Measurements from ENCODE around the gene HIVEP1.

The HIVEP1 gene

DNA sequence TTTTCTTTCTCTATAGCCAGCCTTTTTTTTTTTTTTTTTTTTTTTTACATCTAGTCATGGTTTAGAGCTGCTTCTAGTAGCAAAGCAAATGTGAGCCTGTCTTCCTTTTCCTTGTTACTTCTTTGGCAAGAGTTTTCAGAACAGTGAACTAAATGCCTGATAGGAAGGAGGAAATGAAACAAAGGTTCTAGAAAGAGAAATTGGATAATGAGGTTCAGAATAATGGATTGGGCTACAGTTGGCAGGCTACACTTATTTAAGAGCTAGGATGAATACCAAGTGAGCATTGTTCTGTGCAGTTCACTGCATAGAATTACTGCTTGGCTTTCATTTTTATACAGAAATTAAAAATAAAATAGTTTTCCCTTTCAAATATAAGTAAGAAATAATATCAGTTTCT lies 78.6 kb downstream of the HIVEP1 start:
- TF ChIP-seq, protein P1, sequence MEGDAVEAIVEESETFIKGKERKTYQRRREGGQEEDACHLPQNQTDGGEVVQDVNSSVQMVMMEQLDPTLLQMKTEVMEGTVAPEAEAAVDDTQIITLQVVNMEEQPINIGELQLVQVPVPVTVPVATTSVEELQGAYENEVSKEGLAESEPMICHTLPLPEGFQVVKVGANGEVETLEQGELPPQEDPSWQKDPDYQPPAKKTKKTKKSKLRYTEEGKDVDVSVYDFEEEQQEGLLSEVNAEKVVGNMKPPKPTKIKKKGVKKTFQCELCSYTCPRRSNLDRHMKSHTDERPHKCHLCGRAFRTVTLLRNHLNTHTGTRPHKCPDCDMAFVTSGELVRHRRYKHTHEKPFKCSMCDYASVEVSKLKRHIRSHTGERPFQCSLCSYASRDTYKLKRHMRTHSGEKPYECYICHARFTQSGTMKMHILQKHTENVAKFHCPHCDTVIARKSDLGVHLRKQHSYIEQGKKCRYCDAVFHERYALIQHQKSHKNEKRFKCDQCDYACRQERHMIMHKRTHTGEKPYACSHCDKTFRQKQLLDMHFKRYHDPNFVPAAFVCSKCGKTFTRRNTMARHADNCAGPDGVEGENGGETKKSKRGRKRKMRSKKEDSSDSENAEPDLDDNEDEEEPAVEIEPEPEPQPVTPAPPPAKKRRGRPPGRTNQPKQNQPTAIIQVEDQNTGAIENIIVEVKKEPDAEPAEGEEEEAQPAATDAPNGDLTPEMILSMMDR (IDR thresholded peaks at IDR 0.05; ENCODE audit: low read length, missing control alignments), result no peak
- DNase-seq (ENCODE audit: low read depth), result peak; percentile 32
- no peak overlapping the region for H3K4me3 ChIP-seq (replicated peaks; ENCODE audit: low read depth, low read length)

GRCh38 chr6:12092762-12093161 lies 80.7 kb downstream of the HIVEP1 start:
- TF ChIP-seq, protein P1 (IDR thresholded peaks at IDR 0.05; ENCODE audit: low read length, missing control alignments), result no peak
- H3K4me3 ChIP-seq (replicated peaks; ENCODE audit: low read depth, low read length), result no peak overlapping the region
- no peak for DNase-seq (ENCODE audit: low read depth)

GRCh38 chr6:12094689-12095088 lies 82.6 kb downstream of the HIVEP1 start:
- no peak for DNase-seq (ENCODE audit: low read depth)
- no peak overlapping the region for H3K4me3 ChIP-seq (replicated peaks; ENCODE audit: low read depth, low read length)
- TF ChIP-seq, protein P1 (IDR thresholded peaks at IDR 0.05; ENCODE audit: low read length, missing control alignments), result no peak

DNA sequence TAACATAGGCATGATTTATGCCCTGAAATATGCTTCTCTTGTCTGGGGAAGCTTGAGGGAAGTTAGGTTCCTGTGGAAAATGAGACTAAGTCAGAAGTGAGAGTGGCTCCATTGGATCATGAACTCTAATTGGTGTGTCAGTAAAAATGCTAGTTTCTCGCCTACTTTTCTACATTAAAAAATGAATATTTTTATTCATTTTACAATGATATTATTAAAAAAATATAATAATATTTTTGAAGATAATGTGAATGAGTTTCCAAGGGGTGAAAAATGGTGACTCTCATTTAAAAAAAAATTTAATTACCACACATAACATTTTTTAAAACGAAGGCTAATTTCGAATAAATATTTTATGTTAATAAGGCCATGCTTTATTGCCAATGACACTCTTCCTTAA lies 84.2 kb downstream of the HIVEP1 start:
- H3K4me3 ChIP-seq (replicated peaks; ENCODE audit: low read depth, low read length), result no peak overlapping the region
- TF ChIP-seq, protein P1 (IDR thresholded peaks at IDR 0.05; ENCODE audit: low read length, missing control alignments), result no peak
- DNase-seq (ENCODE audit: low read depth), result no peak

DNA sequence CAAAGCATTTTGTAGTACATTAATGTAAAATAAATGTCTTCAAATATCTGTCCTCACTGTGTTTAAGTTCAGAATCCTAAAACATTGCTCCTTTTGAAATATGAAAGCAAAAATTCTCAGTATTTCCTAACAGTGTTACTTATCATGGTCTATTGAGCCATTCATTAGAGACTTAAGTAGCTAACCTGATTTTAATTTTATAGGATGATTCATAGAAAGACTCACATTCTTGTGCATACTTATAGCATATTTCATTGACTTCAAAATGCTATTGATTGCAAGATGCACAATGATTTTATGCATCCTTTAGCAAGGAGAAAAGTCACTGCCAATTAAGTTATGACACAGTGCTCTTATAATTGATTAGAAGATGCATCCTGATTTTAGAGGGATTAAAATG lies 85.7 kb downstream of the HIVEP1 start:
- TF ChIP-seq, protein P1 (IDR thresholded peaks at IDR 0.05; ENCODE audit: low read length, missing control alignments), result no peak
- peak; percentile 10 for DNase-seq (ENCODE audit: low read depth)
- H3K4me3 ChIP-seq (replicated peaks; ENCODE audit: low read depth, low read length), result no peak overlapping the region

DNA sequence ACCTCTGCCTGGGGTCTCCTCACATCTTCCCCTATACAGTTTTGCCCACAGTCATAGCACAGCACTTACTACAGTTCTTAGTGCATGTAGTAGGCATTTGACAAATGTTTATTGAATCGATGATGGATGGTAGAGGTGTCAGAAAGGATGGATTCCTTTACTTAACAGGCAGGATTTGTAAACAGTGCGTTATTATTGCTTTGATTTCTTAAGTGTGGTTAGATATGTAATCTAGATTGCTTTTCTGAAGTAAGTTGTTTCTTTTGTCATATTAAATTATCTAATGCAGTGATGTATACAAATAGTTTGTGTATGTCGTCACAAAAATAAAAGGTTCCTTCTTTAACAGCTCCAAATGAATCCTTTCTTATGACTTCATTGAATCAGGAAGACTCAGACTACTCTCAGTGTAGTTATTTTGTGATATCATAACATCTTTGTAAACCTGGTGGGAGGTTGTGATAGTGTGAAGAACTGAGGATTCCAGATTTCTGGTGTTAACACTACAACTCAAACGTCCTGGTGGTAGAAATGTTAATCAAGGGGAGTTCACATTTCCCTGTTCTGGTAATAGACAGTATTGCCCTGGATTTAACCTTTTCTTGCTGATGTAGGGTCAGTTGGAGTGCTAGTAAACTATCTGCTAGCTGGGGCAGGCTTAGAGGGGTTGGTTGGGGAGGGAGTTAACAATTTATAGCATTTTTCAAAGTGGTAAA lies 87.7 kb downstream of the HIVEP1 start:
- TF ChIP-seq, protein P1 (IDR thresholded peaks at IDR 0.05; ENCODE audit: low read length, missing control alignments), result no peak
- DNase-seq (ENCODE audit: low read depth), result no peak
- no peak overlapping the region for H3K4me3 ChIP-seq (replicated peaks; ENCODE audit: low read depth, low read length)

DNA sequence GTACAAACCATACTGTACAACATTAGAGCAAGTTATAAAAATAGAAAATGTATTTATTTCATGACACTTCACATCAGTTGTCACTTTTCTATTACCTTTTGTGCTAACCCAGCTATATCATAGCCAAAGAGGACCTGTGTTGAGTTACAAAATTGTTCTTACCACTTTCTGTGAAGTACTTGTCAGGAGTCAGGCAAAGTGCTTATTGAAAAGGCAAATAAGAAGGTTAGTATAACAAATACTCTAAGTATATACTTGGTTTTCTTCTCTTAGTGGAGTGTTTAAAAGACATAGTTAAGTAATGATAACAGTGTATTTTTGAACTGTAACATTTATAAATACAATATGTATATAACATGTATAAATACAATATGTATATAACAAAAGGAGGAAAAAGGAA lies 88.9 kb downstream of the HIVEP1 start:
- H3K4me3 ChIP-seq (replicated peaks; ENCODE audit: low read depth, low read length), result no peak overlapping the region
- TF ChIP-seq, protein P1 (IDR thresholded peaks at IDR 0.05; ENCODE audit: low read length, missing control alignments), result no peak
- no peak for DNase-seq (ENCODE audit: low read depth)

Measured in fibroblast of pulmonary artery (primary cell).